Kidney tubule cell (primary cell): ENCODE measurements around the gene KANSL2.
"Not testable (repeated sequence)": the region's sequence is repeated elsewhere in the genome, so short reads cannot be mapped to it uniquely, and the experiment has no call there.

Experiments used
- DNase-seq: peaks from one replicate; pipeline ENCODE4 v3.0.0-alpha.2; 2018; ENCODE audit warnings: low spot score

The KANSL2 gene, protein sequence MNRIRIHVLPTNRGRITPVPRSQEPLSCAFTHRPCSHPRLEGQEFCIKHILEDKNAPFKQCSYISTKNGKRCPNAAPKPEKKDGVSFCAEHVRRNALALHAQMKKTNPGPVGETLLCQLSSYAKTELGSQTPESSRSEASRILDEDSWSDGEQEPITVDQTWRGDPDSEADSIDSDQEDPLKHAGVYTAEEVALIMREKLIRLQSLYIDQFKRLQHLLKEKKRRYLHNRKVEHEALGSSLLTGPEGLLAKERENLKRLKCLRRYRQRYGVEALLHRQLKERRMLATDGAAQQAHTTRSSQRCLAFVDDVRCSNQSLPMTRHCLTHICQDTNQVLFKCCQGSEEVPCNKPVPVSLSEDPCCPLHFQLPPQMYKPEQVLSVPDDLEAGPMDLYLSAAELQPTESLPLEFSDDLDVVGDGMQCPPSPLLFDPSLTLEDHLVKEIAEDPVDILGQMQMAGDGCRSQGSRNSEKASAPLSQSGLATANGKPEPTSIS

GRCh38 chr12:48681710-48682532 lies at the start of gene KANSL2:
TSS of gene KANSL2 (minus strand) at chr12:48682238. CDS start at chr12:48681632, 606 bp downstream.
- DNase-seq: peak; percentile 99

- no peak for DNase-seq
Measured at GRCh38 chr12:48728807-48729206, 46.8 kb upstream of the KANSL2 start.

DNA sequence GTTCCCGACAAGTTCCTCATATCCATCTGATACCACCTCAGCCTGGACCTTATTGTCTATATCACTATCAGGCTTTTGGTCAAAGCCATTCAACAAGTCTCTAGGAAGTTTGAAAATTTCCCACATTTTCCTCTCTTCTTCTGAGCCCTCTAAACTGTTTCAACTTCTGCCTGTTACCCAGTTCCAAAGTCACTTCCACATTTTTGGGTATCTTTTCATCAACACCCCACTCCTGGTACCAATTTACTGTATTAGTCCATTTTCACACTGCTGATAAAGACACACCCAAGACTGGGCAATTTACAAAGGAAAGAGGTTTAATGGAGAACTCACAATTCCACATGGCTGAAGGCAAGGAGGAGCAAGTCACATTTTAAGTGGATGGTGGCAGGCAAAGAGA lies 38.7 kb upstream of the KANSL2 start:
- not testable (repeated sequence) for DNase-seq

DNA sequence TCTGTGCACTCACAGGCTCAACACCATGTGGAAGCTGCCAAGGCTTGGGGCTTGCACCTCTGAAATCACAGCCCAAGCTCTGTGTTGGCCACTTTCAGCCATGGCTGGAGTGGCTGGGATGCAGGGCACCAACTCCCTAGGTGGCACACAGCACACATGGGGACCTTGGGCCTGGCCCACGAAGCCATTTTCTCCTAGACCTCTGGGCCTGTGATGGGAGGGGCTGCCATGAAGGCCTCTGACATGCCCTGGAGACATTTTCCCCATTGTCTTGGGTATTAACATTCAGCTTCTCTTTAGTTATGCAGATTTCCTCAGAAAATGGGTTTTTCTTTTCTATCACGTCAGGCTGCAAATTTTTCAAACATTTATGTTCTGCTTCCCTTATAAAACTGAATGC lies 38.1 kb upstream of the KANSL2 start:
- DNase-seq: not testable (repeated sequence)

- not testable (repeated sequence) for DNase-seq
Measured at GRCh38 chr12:48719002-48719401, 37.0 kb upstream of the KANSL2 start.

DNA sequence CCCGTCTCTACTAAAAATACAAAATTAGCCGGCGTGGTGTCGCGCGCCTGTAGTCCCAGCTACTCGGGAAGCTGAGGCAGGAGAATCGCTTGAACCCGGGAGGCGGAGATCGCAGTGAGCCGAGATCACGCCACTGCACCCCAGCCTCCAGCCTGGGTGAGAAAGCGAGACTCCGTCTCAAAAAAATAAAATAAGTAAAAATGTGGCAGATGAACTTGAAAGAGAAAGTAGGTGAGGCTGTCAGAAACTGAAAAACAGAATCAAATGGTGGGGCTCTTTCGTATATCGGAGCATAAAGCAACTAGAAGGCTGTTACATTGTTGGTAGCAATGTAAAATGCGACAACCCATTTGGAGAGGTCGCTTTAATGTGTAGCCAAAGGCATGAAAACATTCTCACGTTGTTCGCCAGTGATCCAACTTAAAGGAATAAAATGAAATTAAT lies 35.2 kb upstream of the KANSL2 start:
- peak; percentile 24 for DNase-seq

GRCh38 chr12:48716493-48717251 lies 34.6 kb upstream of the KANSL2 start, which contains the start of gene CCNT1:
TSS of gene CCNT1 (minus strand) at chr12:48716707. CDS start at chr12:48716675, 32 bp downstream.
- peak; percentile 100 for DNase-seq

DNA sequence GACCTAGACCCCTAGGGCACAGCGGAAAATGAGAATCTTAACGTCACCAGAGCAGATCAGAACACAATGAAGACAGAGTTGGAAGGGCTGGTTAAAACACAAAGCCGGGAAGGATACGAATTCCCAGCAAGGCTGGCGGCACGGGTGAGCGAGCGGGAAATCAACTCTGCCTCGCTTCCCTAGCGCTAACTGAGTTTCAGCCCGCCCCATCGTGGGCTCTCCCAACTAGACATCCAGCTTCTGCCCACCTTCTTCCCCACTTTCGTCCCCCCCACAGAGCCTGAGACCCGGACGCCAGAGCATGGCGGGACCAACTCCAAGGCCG lies 34.1 kb upstream of the KANSL2 start:
- DNase-seq: no peak

DNA sequence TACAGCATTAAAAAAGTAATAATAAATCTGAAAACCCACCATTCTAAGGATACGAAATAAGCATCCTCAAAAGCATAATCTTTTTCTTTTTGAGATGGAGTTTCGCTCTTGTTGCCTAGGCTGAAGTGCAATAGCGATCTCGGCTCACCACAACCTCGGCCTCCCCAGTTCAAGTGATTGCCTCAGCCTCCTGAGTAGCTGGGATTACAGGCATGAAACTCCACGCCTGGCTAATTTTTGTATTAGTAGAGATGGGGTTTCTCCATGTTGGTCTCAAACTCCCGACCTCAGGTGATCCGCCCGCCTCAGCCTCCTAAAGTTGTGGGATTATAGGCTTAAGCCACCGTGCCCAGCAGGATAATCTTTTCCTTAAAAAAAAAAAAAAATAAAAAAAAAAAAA lies 30.2 kb upstream of the KANSL2 start:
- DNase-seq: no peak

- not testable (repeated sequence) for DNase-seq
Measured at GRCh38 chr12:48698822-48699221, 16.8 kb upstream of the KANSL2 start.

GRCh38 chr12:48696626-48697025 lies 14.6 kb upstream of the KANSL2 start:
- no peak for DNase-seq

DNA sequence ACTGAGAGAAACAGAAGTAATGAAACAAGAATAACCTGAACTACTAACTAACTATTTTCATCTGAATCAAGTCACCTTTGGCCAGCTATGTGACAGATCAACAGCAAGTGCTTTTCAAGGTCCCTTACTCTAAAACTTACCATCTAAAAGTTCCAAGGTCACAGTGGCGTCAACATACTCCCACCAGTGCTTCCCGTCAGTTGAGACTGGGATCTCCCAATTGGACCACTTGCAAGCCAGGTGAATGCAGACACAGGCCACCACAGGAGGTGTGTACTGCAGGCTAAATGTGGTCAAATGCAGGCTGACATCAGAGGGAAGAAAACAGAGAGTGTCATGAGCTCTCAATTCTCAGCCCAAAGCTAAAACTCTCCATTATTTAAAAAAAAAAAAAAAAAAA lies 13.8 kb upstream of the KANSL2 start:
- DNase-seq: no peak

GRCh38 chr12:48694038-48694437 lies 12.0 kb upstream of the KANSL2 start:
- DNase-seq: no peak

GRCh38 chr12:48693572-48693971 lies 11.5 kb upstream of the KANSL2 start:
- no peak for DNase-seq

GRCh38 chr12:48691826-48692487 lies 9.9 kb upstream of the KANSL2 start:
- no peak for DNase-seq

DNA sequence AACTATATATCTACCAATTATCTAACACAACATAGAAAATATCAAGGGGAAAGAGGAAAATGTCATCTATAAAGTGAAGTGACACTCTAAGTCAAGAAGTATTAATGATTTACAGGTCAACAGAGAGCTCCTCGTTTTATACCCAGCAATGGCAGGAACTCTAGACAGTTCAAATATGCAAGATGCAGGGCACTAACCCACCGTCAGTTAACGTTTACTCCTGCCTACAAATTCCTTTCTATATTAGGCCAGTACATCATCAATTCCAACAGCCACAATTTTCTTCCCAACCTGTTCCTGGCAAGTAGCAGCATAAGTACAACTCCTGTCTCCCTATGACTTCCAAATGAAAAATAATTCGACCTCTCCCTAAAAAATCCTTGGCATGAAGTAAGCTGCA lies 9.0 kb upstream of the KANSL2 start:
- DNase-seq: peak; percentile 73

DNA sequence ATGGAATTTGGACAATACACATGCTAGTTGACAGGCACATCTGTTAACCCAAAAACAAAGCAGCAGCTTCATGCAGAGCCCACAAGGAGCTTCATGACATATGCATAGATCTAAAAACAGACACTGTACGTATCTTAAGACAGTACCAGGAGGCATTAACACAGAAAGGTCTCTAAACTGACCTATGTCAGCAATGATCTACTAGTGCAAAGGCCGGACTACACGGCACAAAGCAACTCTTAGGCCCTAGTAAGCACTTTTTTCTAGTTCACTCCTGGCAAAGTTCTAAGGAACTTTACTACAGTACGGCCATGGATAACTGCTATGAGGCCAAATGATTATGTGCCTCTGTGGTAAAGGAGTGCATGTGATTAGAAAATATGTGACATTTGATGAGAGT lies 8.4 kb upstream of the KANSL2 start:
- DNase-seq: no peak

GRCh38 chr12:48688836-48689235 lies 6.8 kb upstream of the KANSL2 start:
- no peak for DNase-seq

DNA sequence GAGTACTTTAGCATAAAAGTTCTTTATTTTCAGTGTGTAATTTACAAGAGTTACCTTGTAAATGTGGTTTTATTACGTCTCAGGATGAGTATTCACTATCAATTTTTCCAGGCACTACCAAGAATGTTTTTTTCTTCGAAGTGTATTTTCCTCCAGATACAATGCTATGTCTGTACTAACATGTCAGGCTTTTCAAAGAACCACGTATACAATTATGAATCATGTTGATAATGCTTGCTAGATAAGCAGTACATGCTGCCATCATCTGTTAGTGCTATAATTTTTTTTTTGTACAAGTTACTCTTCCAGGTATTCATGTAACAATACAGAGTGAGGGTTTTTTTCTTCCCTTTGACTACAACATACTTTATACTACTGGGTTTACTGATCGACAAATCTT lies 5.6 kb upstream of the KANSL2 start:
- DNase-seq: no peak

- no peak for DNase-seq
Measured at GRCh38 chr12:48686615-48687334, 4.7 kb upstream of the KANSL2 start.

GRCh38 chr12:48686037-48686595 lies 4.1 kb upstream of the KANSL2 start:
- DNase-seq: no peak
